GM21381 (cell line): ENCODE data around the gene LRP2BP.
A peak's percentile ranks its signal among the peaks of the same experiment; 100 is the strongest.

Experiments used
- ATAC-seq: cut with Tn5 transposase; IDR thresholded peaks from one replicate; pipeline ENCODE4 v1.9.1; 2021; ENCODE audit warnings: mild to moderate bottlenecking, moderate library complexity; ENCODE audit not compliant: unreplicated experiment

The LRP2BP gene

DNA sequence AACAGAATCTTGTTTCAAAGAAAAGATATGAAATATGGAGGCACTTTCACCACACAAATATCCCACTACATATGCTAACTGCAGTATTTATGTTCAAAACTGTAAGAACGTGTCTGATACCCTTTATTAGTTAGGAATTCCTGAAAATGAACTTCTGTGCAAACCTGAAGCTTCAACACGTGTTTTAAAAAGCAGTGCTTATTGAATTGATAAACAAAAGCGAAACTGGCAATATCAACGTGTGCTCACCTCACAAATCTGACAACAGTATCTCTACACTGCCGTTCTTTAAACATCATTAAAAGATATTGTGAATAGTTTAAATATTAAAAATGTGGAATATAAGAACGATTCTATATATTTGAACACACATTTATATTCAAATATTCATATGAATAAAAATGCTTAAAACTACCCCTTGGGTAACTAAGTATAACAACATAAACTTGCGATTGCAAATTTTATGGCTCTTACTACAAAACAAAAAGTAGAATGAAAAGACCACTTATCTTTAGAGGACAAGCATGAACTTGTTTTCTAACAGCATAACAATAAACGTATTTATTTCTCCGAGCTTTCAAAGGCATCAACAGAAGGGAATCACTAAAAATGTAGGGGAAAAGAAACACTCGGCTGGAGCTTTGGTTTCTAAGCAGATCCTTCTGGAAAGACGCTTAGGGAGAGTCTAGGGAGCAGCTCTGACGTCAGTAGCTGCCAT lies at the start of gene LRP2BP:
TSS of gene LRP2BP (minus strand) at position 687 of the 718 bp plus-strand sequence. CDS start 17,738 bp downstream, outside the sequence.
- ATAC-seq, result no peak

DNA sequence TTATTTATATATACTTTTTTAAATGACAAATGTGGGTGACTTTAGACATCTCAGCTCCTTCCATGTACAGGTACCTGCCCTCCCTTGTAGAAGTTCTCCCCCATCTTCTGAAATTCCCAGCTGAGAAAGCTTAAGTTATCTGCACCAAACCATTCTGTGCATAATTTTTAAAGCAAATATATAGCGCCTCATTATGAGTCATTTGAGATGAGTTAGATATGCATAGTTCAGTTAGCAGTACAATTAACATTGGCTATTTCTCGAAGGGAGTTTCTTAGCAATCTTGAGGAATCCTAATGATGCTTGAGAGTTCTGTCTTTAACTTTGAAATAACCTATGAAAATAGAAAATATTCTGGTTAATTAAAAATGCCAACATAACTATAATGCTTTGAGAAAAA lies 49.5 kb upstream of the LRP2BP start:
- no peak for ATAC-seq

DNA sequence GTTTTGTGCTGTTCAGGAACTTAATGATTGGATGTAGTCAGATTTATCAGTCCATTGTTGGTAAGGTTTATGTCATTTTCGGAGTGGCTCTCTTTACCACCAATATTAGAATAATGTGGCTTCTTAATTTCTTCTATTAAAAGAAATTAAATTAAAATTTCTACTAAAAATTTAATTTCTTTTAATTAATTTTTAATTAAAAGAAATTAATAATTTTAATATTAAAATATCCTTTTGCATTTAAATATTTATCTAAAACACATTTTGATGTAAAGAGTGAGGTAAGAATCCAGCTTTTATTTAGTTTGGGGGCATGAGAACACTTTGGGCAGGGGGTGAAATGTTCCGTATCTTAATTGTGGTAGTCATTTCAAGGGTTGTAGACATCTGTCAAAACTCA lies 45.8 kb upstream of the LRP2BP start:
- no peak for ATAC-seq

DNA sequence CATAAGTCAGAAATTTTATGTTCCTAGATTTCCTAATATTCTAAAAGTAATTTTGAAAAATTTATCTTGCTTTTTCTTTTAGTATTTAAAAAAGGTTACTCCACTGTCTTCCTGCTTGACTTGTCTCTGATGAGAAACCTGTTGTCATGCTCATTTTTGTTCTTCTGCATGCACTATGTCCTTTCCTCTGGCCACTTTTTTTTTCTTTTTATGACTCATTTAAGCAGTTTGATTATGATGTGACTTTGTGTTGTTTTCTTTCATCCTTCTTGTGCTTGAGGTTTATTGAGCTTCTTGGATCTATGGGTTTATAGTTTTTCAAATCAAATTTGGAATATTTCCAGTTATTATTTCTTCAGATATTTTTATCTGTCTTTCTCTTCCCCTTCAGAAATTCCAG lies 42.1 kb upstream of the LRP2BP start:
- ATAC-seq, result no peak

DNA sequence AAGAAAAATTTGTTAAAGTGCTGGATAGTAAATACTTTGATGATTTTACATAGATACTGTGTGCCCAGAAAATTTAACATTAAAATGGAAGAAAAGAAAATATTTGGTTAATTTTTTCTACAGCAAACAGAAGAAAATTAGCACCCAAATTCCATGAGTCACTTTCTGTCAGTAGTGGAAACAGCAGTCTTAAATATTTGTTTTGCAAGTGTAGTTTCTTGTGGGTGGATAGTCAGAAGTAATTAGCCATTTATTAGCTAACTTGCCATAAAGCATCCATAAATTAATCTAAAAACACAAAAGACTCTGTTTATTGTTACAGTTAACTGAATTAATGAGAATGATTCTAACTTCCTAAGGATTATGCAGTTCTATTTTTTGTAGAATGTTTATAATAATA lies 39.7 kb upstream of the LRP2BP start:
- no peak for ATAC-seq

DNA sequence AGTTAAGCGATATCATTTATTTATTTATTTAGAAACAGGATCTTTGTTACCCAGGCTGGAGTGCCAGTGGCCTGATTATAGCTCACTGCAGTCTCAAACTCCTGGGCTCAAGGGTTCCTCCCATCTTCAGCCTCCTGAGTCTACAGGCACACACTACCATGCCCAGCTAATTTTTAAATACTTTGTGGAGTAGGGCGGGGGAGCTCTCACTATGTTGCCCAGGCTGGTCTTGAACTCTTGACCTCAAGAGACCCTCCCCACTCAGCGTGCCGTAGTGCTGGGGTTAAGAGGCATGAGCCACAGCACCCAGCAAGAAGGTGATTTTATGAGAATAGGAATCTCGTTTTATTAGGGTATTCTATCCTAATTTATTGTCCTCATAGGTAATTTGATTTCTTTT lies 33.9 kb upstream of the LRP2BP start:
- no peak for ATAC-seq

DNA sequence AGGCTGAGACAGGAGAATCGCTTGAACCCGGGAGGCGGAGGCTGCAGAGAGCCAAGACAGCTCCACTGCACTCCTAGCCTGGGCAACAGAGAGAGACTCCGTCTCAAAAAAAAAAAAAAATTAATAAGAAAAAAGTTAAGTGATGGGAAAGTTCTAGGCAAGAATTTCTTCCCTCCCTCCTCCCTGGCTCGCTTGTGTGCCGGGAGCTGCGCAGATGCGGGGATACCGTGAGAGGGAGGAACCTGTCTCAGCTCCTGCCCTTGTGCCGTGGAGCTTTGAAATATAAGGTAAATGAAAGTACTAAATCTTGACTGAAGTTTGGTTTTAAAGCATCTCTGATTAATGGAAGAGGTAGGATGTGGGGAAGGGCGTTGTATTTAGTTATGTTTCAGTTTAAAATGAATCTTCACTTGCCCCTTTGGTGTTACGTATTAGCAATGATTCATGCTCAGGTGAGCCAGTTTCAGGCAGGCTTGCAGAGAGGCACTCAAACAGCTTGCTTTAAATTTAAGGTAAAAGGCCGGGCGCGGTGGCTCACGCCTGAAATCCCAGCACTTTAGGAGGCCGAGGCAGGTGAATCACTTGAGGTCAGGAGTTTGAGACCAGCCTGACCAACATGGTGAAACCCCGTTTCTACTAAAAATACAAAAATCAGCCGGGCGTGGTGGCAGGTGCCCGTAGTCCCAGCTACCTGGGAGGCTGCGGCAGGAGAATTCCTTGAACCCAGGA lies 31.4 kb upstream of the LRP2BP start:
- ATAC-seq, result no peak

DNA sequence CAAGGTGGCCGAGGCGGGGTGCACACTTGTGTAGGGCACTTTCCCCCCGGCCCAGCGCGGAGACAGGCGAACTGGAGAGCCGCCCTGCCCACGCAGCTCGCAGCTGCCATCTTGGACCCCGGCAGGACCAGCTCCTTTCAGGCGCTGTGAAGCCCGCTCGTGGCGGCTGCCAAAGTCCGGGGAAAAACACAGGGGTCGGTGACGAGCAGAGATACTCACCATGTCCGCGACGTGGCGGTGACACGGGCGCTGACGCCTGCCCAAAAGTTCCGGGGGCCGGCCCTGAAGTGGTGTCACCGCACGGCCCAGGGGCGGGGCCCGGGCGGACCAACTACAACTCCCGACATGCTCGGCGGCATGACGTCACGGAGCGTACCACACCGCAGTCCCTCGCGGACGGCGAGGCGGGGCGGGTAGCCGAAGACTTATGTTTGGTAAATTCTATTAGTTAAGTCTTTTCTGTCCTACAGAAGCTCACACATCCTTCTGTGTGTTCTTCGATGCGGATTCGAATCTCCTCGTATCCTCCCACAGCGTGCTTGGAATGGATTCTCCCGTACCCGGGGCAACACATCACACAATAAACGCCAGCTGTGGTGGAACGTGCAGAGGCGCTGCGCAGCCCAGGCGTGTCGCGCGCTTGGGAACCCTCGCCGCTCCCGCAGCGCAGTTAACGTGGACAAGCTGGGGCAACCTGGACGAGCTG lies 30.1 kb upstream of the LRP2BP start, which contains the start of gene UFSP2:
TSS of gene UFSP2 (minus strand) at position 318 of the 706 bp plus-strand sequence. CDS start at position 222, 96 bp downstream.
- peak; percentile 92 for ATAC-seq

DNA sequence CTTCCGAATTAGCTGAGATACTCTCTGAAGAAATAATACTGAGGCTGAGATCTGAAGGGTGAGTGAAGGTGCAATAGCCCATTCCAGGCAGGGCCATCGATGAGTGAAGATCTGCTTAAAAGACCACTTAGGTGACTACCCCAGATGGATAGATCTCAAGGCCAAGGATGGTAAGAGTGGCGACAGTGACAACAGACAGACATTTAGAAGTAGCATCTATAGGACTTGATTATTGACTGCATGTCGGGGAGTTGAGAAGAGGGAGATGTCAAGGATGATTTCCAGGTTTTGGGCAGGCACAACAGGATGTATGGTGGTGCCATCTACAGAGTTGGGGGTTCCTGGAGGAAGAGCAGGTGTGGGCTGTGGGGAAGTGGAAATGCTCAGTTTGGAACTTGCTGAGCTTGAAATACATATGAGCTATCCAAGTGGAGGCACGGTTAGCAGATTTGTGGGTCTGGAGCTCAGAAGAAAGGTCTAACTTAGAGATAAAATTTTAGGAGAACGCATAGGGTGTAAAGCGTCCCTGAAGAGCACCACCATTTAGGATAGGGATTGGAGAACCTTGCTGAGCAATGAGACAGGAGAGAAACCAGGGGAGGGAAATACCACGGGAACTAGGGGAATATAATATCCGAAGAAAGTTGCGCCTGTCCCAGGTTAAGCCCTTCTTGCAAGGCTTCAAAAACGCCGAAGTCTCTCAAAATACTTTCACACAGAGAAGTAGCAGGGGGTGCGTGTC lies 29.4 kb upstream of the LRP2BP start:
- peak; percentile 3 for ATAC-seq

DNA sequence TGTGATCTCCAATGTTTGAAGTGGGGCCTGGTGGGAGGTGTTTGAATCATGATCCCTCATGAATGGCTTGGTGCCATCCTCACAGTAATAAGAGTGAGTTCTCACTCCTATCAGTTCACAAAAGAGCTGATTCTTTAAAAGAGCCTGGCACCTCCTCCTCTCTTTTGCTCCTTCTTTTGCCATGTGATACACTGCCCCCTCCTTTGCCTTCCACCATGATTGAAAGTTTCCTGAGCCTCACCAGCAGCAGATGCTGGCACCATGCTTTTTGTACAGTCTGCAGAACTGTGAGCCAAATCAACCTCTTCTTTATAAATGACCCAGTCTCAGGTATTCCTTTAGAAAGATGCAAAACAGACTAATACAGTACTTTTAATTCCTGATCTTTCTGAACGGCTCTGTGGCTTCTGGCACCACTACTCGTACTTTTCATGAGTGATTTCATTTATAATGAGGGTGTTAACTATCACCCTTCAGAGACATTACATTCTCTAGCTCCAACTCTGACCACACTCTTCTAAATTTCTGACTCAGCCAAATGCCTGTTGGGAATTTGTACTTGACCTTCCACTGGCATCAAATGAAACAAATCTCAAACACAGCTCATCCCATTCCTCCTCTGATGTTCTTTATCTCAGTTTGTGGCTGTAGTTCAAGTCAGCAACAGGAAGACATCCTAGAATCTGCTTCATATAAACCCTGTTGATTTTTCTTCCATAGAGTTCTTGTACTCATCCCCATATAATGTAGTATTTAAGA lies 25.8 kb upstream of the LRP2BP start:
- ATAC-seq, result no peak

DNA sequence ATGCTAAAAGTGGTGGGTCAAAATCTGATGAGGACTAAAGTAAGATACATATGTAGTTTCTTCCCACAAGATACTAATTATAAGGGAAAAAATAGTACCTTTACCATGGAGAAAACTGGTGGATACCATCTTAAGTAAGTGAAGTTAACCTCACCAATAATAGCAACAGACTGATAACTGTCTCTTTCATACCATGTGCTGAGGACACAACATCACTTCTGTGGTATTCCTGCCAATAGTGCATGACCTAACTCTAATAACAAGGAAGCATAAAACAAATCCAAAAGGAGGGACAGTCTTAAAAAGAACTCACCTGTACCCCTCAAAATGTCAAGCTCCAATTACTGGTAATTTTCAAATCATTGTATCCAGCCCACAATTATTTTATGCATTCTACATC lies 21.2 kb upstream of the LRP2BP start:
- no peak for ATAC-seq

DNA sequence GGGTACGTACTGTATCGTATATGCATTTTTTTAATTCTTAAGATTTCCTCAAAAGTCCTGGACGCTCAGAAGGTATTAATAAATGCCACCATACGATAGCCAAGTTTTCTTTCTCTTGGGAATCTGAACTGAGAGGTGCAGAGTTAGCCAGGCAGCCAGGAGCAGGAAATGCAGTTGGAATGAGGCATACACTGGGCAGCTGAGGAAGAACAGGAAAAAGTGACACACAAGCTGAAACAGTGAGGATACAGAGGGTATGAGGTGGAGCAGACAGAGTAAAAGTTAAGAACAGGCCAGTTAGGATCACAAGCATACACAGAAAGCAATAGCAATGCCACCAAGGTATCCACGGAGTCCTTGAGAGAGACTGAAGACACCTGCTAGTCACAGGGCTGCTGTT lies 16.7 kb upstream of the LRP2BP start:
- no peak for ATAC-seq

DNA sequence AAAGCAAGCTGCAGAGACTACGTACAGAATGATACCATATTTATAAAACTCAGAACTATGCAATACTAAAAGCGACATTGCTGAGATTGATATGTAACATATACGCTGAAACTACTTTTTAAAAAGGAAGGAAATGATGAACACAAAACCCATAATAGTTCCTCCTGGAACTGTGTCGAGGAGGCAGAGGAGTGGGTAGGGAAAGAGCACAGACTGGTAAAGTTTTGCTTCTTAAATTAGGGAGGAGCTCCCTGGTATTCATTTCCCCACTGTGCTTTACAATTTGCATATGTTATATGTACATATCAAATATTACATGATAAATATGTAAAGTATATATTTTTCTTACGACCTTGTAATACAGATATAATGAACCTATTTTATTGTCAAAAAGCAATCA lies 16.1 kb upstream of the LRP2BP start:
- ATAC-seq, result no peak

DNA sequence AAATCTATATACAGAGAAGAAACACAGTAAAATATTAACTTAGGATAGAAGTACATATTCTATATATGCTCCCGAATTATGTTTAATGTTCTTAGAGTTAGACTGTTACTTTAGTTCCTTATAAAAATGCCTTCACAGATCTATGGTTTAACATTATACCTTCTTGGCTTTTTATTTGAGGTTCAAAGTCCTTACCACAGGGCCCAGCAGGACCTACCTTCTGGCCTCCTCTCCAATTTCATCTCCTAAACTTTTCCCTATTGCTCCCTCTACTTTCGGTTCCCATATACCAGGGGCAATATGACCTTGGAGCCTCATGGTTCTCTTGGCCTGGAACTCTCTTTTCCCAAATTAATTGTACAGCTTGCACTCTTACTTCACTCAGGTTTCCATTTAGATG lies 12.7 kb upstream of the LRP2BP start:
- ATAC-seq, result no peak

DNA sequence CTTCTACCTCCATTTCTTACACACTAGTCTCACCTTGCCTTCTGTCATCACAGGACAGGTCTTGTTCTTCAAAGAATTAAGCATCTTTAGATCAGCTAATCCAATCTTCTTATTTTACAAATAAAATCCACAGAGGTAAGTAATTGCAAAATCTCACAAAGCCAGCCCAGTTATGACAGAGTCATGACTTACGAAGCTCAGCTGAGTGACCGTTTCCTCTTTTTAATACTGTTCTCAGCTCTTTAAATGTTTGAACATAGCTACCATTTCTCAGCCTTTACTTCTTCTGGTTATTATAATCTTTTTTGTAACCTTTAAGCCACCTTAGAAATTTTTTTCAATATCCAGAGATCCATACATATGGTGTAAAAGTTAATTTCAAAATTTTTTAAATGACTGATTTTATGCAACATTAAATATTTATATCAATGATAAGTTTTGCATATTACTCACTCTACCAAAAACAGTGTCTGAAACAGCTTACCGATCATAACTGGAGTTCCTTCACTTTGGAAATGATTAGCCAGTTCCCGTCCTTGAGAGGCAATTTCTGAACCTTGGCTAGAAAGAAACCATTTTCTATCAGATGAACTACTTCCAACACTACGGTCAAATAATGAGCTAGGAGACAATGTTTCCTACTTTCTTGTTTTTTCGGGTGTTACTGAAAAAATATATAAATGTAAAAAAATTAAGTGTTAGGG lies 9.7 kb upstream of the LRP2BP start:
- peak; percentile 56 for ATAC-seq

DNA sequence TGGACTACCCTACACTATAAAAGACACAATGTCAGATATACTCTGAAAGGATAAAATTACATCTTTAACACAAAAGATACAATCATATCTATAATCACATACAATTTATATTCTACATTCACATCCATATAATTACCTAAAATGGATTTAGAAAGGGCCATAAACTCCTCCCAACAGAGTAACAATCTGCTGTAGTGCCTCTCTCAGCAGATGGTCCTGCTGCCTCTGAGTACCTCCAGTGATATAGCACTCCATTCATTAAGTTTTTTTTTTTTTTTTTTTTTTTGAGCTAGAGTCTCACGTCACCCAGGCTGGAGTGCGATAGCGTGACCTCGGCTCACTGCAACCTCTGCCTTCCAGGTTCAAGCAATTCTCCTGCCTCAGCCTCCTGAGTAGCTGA lies 8.3 kb upstream of the LRP2BP start:
- no peak for ATAC-seq

DNA sequence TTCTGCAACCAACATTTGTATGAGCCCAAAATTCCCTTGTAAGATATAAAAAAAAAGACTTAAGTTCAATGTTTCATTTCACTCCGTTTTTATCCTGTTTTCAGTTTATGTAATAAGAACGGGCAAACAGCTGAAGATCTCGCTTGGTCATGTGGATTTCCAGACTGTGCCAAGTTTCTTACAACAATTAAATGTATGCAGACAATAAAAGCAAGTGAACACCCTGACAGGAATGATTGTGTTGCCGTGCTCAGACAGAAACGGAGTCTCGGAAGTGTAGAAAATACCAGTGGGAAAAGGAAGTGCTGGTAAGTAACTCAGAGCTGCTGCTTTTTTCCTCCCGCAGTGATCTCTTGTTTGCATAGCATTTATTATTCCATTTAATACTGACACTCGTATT lies 3.7 kb upstream of the LRP2BP start:
- no peak for ATAC-seq

DNA sequence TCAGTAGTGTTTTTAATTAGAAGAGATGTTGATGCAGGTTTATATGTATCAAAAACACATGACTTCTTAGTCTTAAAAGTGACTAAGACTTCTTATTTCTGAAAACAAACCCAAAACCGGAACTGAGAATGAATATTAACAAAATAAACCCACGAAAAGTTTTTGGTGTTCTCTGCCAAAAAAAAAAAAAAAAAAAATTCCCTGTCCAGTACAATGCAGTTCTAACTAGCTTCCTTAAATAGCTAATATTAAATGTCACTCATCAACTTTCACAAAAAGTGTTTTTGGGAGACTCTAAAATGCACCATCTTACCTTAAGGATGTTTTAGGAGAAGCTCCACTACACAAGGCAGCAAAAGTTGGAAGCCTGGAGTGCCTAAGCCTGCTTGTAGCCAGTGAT lies 2.9 kb upstream of the LRP2BP start:
- ATAC-seq, result no peak

DNA sequence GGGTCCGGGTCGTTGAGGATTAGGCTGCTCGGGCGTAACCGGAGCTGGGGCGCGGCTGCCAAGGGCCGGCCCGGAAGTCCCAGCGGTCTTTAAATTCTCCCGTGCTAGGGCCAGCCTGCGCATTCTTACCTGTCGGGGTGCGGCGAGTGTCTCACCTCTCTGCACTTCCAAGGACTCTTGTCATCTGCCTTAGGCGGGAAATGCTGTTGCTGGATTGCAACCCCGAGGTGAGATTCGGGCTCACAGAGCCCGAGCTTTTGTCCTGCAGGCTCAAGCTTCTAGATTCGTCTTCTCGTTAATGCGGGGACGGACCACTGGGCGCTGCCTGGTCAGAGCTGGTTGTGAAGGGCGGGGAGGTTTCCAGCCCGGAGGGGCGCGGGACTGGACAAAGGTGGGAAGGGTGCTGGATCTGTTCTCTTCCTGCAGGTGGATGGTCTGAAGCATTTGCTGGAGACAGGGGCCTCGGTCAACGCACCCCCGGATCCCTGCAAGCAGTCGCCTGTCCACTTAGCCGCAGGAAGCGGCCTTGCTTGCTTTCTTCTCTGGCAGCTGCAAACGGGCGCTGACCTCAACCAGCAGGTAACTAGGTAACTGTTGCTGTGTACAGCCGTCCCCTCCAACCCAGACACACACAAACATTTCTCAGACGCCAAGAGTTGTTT lies 1.1 kb upstream of the LRP2BP start, which contains the start of gene ANKRD37:
TSS of gene ANKRD37 (plus strand) at position 118 of the 662 bp plus-strand sequence. CDS start at position 201, 83 bp downstream.
- ATAC-seq, result no peak
